ENCODE results near the gene LRFN2. TPM values are rescaled to one million over a fixed set of nuclear protein-coding genes. Genes with fewer than 3 reads are reported as not detected.

The LRFN2 gene
- total and polyA plus RNA-seq, 2 experiments from 2014 or later: 0.29 to 2.5 TPM

- Mint-ChIP-seq H3K4me1 (peaks cover 26% of the 10 kb centered on the region), H3K36me3 (ENCODE audit: low read depth) (no peaks in the 10 kb centered on the region; the same call in 2 of the 3 replicates), H3K9me3 (no peaks in the 10 kb centered on the region), H3K4me3 (no peak overlapping the region), H3K27ac (no peak overlapping the region), H3K27me3 (ENCODE audit: insufficient read depth, low read depth, poor library complexity) (peaks cover 8% of the 10 kb centered on the region)
- Histone ChIP-seq H3K4me2 (0 out of 2 replicates have a peak overlapping the region, but pooled peaks have one; percentile 32), H3K4me1 (ENCODE audit: insufficient read depth) (peaks cover 9% of the 10 kb centered on the region), H2AFZ (no peak overlapping the region), H3K27me3 (ENCODE audit: insufficient read depth) (no peaks in the 10 kb centered on the region), H3K27ac (ENCODE audit: low read depth) (no peak overlapping the region), H3K4me3 (no peak overlapping the region), H3K36me3 (ENCODE audit: insufficient read depth) (no peaks in the 10 kb centered on the region), H4K20me1 (replicated peaks; ENCODE audit: insufficient read depth) (no peaks in the 10 kb centered on the region), H3K9me2 (ENCODE audit: insufficient read depth) (peaks cover 10% of the 10 kb centered on the region), H3F3A (replicated peaks; ENCODE audit: low read depth) (no peaks in the 10 kb centered on the region), H3K79me2 (replicated peaks; ENCODE audit: insufficient read depth) (no peaks in the 10 kb centered on the region)
- TF ChIP-seq ZNF331 (CRISPR knock-in tag; IDR thresholded peaks at IDR 0.05; ENCODE audit: low read depth) (no peak), CTCF (conservative IDR thresholded peaks at IDR 0.05; ENCODE audit: low read depth in 2 of 2) (peak in 1 of 2 experiments; percentile 24; a peak in 2 of 4 replicates), CREB1 (CRISPR knock-in tag; IDR thresholded peaks at IDR 0.05; ENCODE audit: low read depth) (no peak)
- peak; percentile 43 for DNase-seq (ENCODE audit: low spot score)
- peak; percentile 90 for ATAC-seq
Measured at GRCh38 chr6:40563111-40563510, 24.1 kb downstream of the LRFN2 start.

- Mint-ChIP-seq H3K4me1 (peaks cover 50% of the 10 kb centered on the region), H3K36me3 (ENCODE audit: low read depth) (no peaks in the 10 kb centered on the region; the same call in 2 of the 3 replicates), H3K9me3 (no peaks in the 10 kb centered on the region), H3K4me3 (no peak overlapping the region), H3K27me3 (ENCODE audit: insufficient read depth, low read depth, poor library complexity) (peaks cover 15% of the 10 kb centered on the region), H3K27ac (no peak overlapping the region)
- no peaks in the 10 kb centered on the region for H4K20me1 ChIP-seq (replicated peaks; ENCODE audit: insufficient read depth)
- no peak overlapping the region for H3K27ac ChIP-seq (ENCODE audit: low read depth)
- DNase-seq (ENCODE audit: low spot score): no peak
- no peak for ATAC-seq
- H3K27me3 ChIP-seq (ENCODE audit: insufficient read depth): no peaks in the 10 kb centered on the region
- no peak overlapping the region for H2AFZ ChIP-seq
- peaks cover 15% of the 10 kb centered on the region for H3K4me1 ChIP-seq (ENCODE audit: insufficient read depth)
- no peak overlapping the region for H3K4me2 ChIP-seq
- H3F3A ChIP-seq (replicated peaks; ENCODE audit: low read depth): no peaks in the 10 kb centered on the region
- H3K4me3 ChIP-seq: no peak overlapping the region
- H3K36me3 ChIP-seq (ENCODE audit: insufficient read depth): no peaks in the 10 kb centered on the region
- H3K9me2 ChIP-seq (ENCODE audit: insufficient read depth): no peaks in the 10 kb centered on the region; the same call in 1 of the 2 replicates
- H3K79me2 ChIP-seq (replicated peaks; ENCODE audit: insufficient read depth): no peaks in the 10 kb centered on the region
- TF ChIP-seq REST (IDR thresholded peaks at IDR 0.05; ENCODE audit: unreplicated experiment) (no peak), CREB1 (CRISPR knock-in tag; IDR thresholded peaks at IDR 0.05; ENCODE audit: low read depth) (no peak), ZNF114 (CRISPR knock-in tag; IDR thresholded peaks at IDR 0.05) (no peak), ZNF462 (CRISPR knock-in tag; IDR thresholded peaks at IDR 0.05) (no peak), EZH2phosphoT487 (IDR thresholded peaks at IDR 0.05; ENCODE audit: unreplicated experiment) (no peak), EZH2 (IDR thresholded peaks at IDR 0.05; ENCODE audit: low read depth, unreplicated experiment) (no peak), STAT1 (IDR thresholded peaks at IDR 0.05; ENCODE audit: unreplicated experiment) (no peak), NANOG (IDR thresholded peaks at IDR 0.05; ENCODE audit: borderline replicate concordance) (no peak)
Measured at GRCh38 chr6:40559056-40559455, 28.1 kb downstream of the LRFN2 start.

All from GM23338 (cell line).